Body of pancreas (tissue), 4 donors: ENCODE data around the gene ATPAF2. TPM values are rescaled to one million over a fixed set of nuclear protein-coding genes. Genes with fewer than 3 reads are reported as not detected.
"Not testable (repeated sequence)": the region's sequence is repeated elsewhere in the genome, so short reads cannot be mapped to it uniquely, and the experiment has no call there.

Experiments used
- ATAC-seq: fragments of 150-250 bp; one replicate; pipeline ENCODE4 v1.9.1; 2016
- DNase-seq, 4 donors: peaks; one replicate each; pipeline ENCODE4 v3.0.0-alpha.2; 2019
- H3K27ac ChIP-seq, 4 donors: fragments of 200-600 bp; sonication (generic); 1 replicate in 3 of 4; 2 replicates in 1 of 4; pipeline versions ENCODE4 v1.5.1 to v1.6.1; 2016 to 2019; ENCODE audit warnings: mild to moderate bottlenecking in 1 of 4, mixed read lengths in 1 of 4, moderate library complexity in 1 of 4
- H3K27me3 ChIP-seq, 2 donors: fragments of 200-600 bp; sonication (generic); one replicate each; pipeline ENCODE4 v1.6.0; 2016; ENCODE audit warnings: mild to moderate bottlenecking in 1 of 2
- H3K36me3 ChIP-seq, 2 donors: fragments of 200-600 bp; sonication (generic); replicated peaks in 1 of 2; 2 replicates each; pipeline ENCODE4 v1.5.1; 2016; ENCODE audit warnings: low read depth in 2 of 2; ENCODE audit not compliant: insufficient read depth in 1 of 2
- H3K4me1 ChIP-seq: fragments of 200-600 bp; sonication (generic); one replicate; pipeline ENCODE4 v1.6.0; 2016
- H3K4me3 ChIP-seq, 2 donors: fragments of 200-600 bp; sonication (generic); 1 replicate in 1 of 2; 2 replicates in 1 of 2; pipeline ENCODE4 v1.5.1; 2016 to 2019
- H3K9me3 ChIP-seq, 3 donors: fragments of 200-600 bp; sonication (generic); 1 replicate in 2 of 3; 2 replicates in 1 of 3; pipeline ENCODE4 v1.5.1; 2016
- POLR2A ChIP-seq, 3 donors: fragments of 450-650 bp; IDR thresholded peaks; one replicate each; pipeline ENCODE4 v1.6.1; 2016; ENCODE audit warnings: antibody characterized with exemption in 3 of 3, mild to moderate bottlenecking in 2 of 3
- WGBS, 2 donors: methylation state at CpG; one replicate each; pipeline ENCODE4 v1.1.5; 2017; 5-methylcytosine and 5-hydroxymethylcytosine counted together
- intact Hi-C: fragments of 100-400 bp; cut with DNase I; formaldehyde crosslinking; loops from one replicate; pipeline ENCODE4 v1.15.1; 2023
- total RNA-seq, 2 donors: library from RNA; depleted of rRNA; stranded (reverse); fragments of >200 nt; gene quantifications; one replicate each; pipeline ENCODE4 v1.1.0, GENCODE V29; 2016
- TF ChIP-seq, protein P1 (sequence below), 7 experiments: fragments of 450-650 bp in 4 of 7; fragments of 200-600 bp in 3 of 7; sonication (generic) in 3 of 7; IDR thresholded peaks; one replicate each; pipeline ENCODE4 v1.5.1; 2016 to 2019; ENCODE audit warnings: antibody characterized with exemption in 7 of 7

Gene ATPAF2
- total RNA-seq, 2 donors from 2014 or later = 10.9 to 34.3 TPM

- WGBS, 2 donors = 84 to 90% methylated on average over 9 of the region's 9 CpGs
- intact Hi-C loops = no loop called here
- Histone ChIP-seq H3K27ac (no peak overlapping the region), H3K4me1 (no peaks in the 10 kb centered on the region), H3K36me3 (no peaks in the 10 kb centered on the region), H3K27me3 (no peaks in the 10 kb centered on the region), H3K4me3 (no peak overlapping the region), H3K9me3 (no peaks in the 10 kb centered on the region)
- DNase-seq = no peak
- no peak for ATAC-seq
- TF ChIP-seq, protein P1, sequence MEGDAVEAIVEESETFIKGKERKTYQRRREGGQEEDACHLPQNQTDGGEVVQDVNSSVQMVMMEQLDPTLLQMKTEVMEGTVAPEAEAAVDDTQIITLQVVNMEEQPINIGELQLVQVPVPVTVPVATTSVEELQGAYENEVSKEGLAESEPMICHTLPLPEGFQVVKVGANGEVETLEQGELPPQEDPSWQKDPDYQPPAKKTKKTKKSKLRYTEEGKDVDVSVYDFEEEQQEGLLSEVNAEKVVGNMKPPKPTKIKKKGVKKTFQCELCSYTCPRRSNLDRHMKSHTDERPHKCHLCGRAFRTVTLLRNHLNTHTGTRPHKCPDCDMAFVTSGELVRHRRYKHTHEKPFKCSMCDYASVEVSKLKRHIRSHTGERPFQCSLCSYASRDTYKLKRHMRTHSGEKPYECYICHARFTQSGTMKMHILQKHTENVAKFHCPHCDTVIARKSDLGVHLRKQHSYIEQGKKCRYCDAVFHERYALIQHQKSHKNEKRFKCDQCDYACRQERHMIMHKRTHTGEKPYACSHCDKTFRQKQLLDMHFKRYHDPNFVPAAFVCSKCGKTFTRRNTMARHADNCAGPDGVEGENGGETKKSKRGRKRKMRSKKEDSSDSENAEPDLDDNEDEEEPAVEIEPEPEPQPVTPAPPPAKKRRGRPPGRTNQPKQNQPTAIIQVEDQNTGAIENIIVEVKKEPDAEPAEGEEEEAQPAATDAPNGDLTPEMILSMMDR (IDR thresholded peaks at IDR 0.05) = no peak
- TF ChIP-seq POLR2A (IDR thresholded peaks at IDR 0.05) = no peak
Observed at GRCh38 chr17:18004345-18004744, 34.6 kb downstream of the ATPAF2 start.

DNA sequence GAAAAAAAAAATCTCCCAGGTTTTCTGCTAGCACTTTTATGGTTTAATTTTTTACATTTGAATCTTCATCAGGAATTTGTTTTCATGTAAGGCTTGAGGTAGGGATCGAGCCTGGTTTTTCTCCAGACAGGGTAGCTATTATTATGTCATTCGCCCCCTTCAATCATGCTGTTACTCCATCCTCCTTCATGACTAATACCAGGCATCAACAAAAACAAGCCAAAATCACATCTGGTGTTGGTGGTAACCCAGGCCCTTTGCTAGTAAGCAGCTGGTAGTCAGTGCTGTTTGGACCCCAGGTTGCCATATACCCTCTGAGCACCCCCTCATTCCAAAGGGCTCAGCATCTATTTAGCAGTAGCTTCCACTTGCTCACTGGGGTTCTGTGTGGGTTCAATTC is 36.8 kb downstream of the ATPAF2 start:
- DNase-seq = no peak
- H3K4me1 ChIP-seq = no peaks in the 10 kb centered on the region
- no peaks in the 10 kb centered on the region for H3K9me3 ChIP-seq
- intact Hi-C loops = no loop called here
- TF ChIP-seq, protein P1 (IDR thresholded peaks at IDR 0.05) = no peak
- TF ChIP-seq POLR2A (IDR thresholded peaks at IDR 0.05) = no peak
- H3K27me3 ChIP-seq = no peaks in the 10 kb centered on the region
- no peak for ATAC-seq
- H3K36me3 ChIP-seq = no peaks in the 10 kb centered on the region
- no peak overlapping the region for H3K4me3 ChIP-seq
- no peak overlapping the region for H3K27ac ChIP-seq
- WGBS, 2 donors = 95% methylated on average over 2 of the region's 2 CpGs

- Histone ChIP-seq H3K9me3 (no peaks in the 10 kb centered on the region), H3K27ac (no peak overlapping the region), H3K4me3 (no peak overlapping the region), H3K27me3 (no peaks in the 10 kb centered on the region), H3K36me3 (no peaks in the 10 kb centered on the region), H3K4me1 (no peaks in the 10 kb centered on the region)
- intact Hi-C loops = no loop called here
- no peak for DNase-seq
- WGBS, 2 donors = 64 to 67% methylated on average over 8 of the region's 8 CpGs
- ATAC-seq = no peak
- TF ChIP-seq, protein P1 (IDR thresholded peaks at IDR 0.05) = no peak
- no peak for TF ChIP-seq POLR2A (IDR thresholded peaks at IDR 0.05)
Observed at GRCh38 chr17:18000030-18000408, 38.9 kb downstream of the ATPAF2 start.

- Histone ChIP-seq H3K27me3 (no peaks in the 10 kb centered on the region), H3K9me3 (no peaks in the 10 kb centered on the region), H3K4me1 (no peaks in the 10 kb centered on the region), H3K4me3 (no peak overlapping the region), H3K27ac (no peak overlapping the region), H3K36me3 (no peaks in the 10 kb centered on the region)
- DNase-seq (no peak), ATAC-seq (no peak)
- intact Hi-C loops = no loop called here
- TF ChIP-seq POLR2A (IDR thresholded peaks at IDR 0.05) = no peak
- TF ChIP-seq, protein P1 (IDR thresholded peaks at IDR 0.05) = no peak
- WGBS, 2 donors = 69 to 77% methylated on average over 9 of the region's 9 CpGs
Observed at GRCh38 chr17:17999364-18000029, 39.5 kb downstream of the ATPAF2 start.

DNA sequence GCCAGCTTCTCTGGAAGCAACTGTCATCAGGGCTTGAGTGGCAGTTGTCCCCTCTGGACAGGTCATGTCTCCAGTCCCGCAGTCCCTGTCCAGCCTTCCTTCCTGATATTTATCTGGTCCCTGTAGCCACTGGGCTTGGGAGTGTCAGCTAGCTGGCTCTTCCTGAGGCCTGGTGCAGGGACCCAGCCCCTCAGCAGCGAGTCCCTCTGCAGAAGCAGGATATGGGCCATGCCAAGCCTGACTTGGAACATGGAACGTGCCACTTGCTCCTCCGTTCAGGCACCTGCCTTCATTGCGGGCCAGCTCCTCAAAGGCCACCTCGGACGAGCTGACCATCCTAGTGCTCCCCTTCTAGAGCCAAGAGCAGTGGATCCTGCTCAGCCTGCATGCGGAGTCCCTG is 40.0 kb downstream of the ATPAF2 start:
- WGBS, 2 donors = 86 to 90% methylated on average over 3 to 8 of the region's 8 CpGs
- Histone ChIP-seq H3K27ac (no peak overlapping the region), H3K4me1 (no peaks in the 10 kb centered on the region), H3K27me3 (no peaks in the 10 kb centered on the region), H3K9me3 (no peaks in the 10 kb centered on the region), H3K36me3 (no peaks in the 10 kb centered on the region), H3K4me3 (no peak overlapping the region)
- ATAC-seq (no peak), DNase-seq (no peak)
- TF ChIP-seq, protein P1 (IDR thresholded peaks at IDR 0.05) = no peak
- no peak for TF ChIP-seq POLR2A (IDR thresholded peaks at IDR 0.05)
- intact Hi-C loops = no loop called here

GRCh38 chr17:17995887-17996286 is 43.1 kb downstream of the ATPAF2 start:
- H3K4me3 ChIP-seq, H3K27ac ChIP-seq, H3K4me1 ChIP-seq, intact Hi-C loops, H3K36me3 ChIP-seq, H3K9me3 ChIP-seq, H3K27me3 ChIP-seq, DNase-seq, ATAC-seq: not testable (repeated sequence)
- 90 to 94% methylated on average over 8 of the region's 8 CpGs for WGBS, 2 donors
